PFSK-1 (cell line): Measurements from ENCODE around the gene AKR1A1.

Experiments
- FOXP2 ChIP-seq: optimal IDR thresholded peaks from 2 replicates; pipeline ENCODE3; 2011; ENCODE audit warnings: borderline replicate concordance, control low read depth, inconsistent platforms; ENCODE audit not compliant: insufficient read depth; ENCODE audit errors: extremely low read length, extremely low read depth
- POLR2AphosphoS5 ChIP-seq: IDR thresholded peaks from 2 replicates; pipeline ENCODE4 v1.6.1; 2012; ENCODE audit warnings: low read depth, mild to moderate bottlenecking, control low read depth, low read length, moderate library complexity
- REST ChIP-seq, 2 experiments: IDR thresholded peaks; 2 replicates each; pipeline versions ENCODE4 v1.6.1 to v1.8.0; 2011 to 2012; ENCODE audit warnings: low read depth in 2 of 2, low read length in 2 of 2, control low read depth in 1 of 2, inconsistent platforms in 1 of 2, mild to moderate bottlenecking in 1 of 2, moderate library complexity in 1 of 2; ENCODE audit not compliant: insufficient read depth in 1 of 2
- SIN3A ChIP-seq: IDR thresholded peaks from 2 replicates; pipeline ENCODE4 v1.6.1; 2012; ENCODE audit warnings: mild to moderate bottlenecking, low read length, moderate library complexity, borderline replicate concordance; ENCODE audit not compliant: insufficient read depth
- TAF1 ChIP-seq: IDR thresholded peaks from 2 replicates; pipeline ENCODE4 v1.6.1; 2012; ENCODE audit warnings: low read length, control low read depth, borderline replicate concordance; ENCODE audit not compliant: insufficient read depth

GRCh38 chr1:45516465-45516864, 34.2 kb upstream of the AKR1A1 start:
- no peak for TF ChIP-seq TAF1
- no peak for TF ChIP-seq POLR2AphosphoS5
- TF ChIP-seq SIN3A: no peak
- TF ChIP-seq REST (IDR thresholded peaks at IDR 0.05; ENCODE audit: insufficient read depth in 1 of 2, low read depth in 2 of 2, low read length in 2 of 2): no peak
- TF ChIP-seq FOXP2: no peak
